ENCODE data around the gene METTL24.

Gene METTL24

GRCh38 chr6:110357664-110358552 is at the start of gene METTL24:
METTL24 (minus strand) TSS chr6:110358349; CDS start chr6:110358272, 77 bp downstream.
- DNase-seq = no peak

- DNase-seq = no peak
Measured at GRCh38 chr6:110404607-110405006, 46.5 kb upstream of the METTL24 start.

GRCh38 chr6:110401585-110402176 is 43.5 kb upstream of the METTL24 start:
- DNase-seq = no peak

GRCh38 chr6:110400208-110400607 is 42.1 kb upstream of the METTL24 start:
- DNase-seq = no peak

GRCh38 chr6:110399219-110400071 is 41.3 kb upstream of the METTL24 start:
- no peak for DNase-seq

- no peak for DNase-seq
Measured at GRCh38 chr6:110398778-110399177, 40.6 kb upstream of the METTL24 start.

- DNase-seq = no peak
Measured at GRCh38 chr6:110395221-110395620, 37.1 kb upstream of the METTL24 start.

GRCh38 chr6:110394409-110394808 is 36.3 kb upstream of the METTL24 start:
- DNase-seq = no peak

GRCh38 chr6:110392727-110393126 is 34.6 kb upstream of the METTL24 start:
- no peak for DNase-seq

GRCh38 chr6:110390404-110390803 is 32.3 kb upstream of the METTL24 start:
- no peak for DNase-seq

- DNase-seq = no peak
Measured at GRCh38 chr6:110389689-110390382, 31.7 kb upstream of the METTL24 start.

GRCh38 chr6:110387986-110388385 is 29.8 kb upstream of the METTL24 start:
- no peak for DNase-seq

- no peak for DNase-seq
Measured at GRCh38 chr6:110385458-110385863, 27.3 kb upstream of the METTL24 start.

- DNase-seq = no peak
Measured at GRCh38 chr6:110378552-110378951, 20.4 kb upstream of the METTL24 start.

- DNase-seq = no peak
Measured at GRCh38 chr6:110369066-110369465, 10.9 kb upstream of the METTL24 start.

- no peak for DNase-seq
Measured at GRCh38 chr6:110368284-110368683, 10.1 kb upstream of the METTL24 start.

- DNase-seq = no peak
Measured at GRCh38 chr6:110367825-110368224, 9.7 kb upstream of the METTL24 start.

- no peak for DNase-seq
Measured at GRCh38 chr6:110366975-110367374, 8.8 kb upstream of the METTL24 start.

GRCh38 chr6:110366256-110366655 is 8.1 kb upstream of the METTL24 start:
- no peak for DNase-seq

- no peak for DNase-seq
Measured at GRCh38 chr6:110364364-110365105, 6.4 kb upstream of the METTL24 start.

- no peak for DNase-seq
Measured at GRCh38 chr6:110363748-110364147, 5.6 kb upstream of the METTL24 start.

- DNase-seq = no peak
Measured at GRCh38 chr6:110360676-110361075, 2.5 kb upstream of the METTL24 start.
